K562 (cell line): Measurements from ENCODE around the gene PRODH. TPM values are rescaled to one million over a fixed set of nuclear protein-coding genes. Genes with fewer than 3 reads are reported as not detected.
A peak's percentile ranks its signal among the peaks of the same experiment; 100 is the strongest.

Source experiments
- BRCA1 ChIP-seq, 2 experiments: fragments of 450-650 bp in 1 of 2; sonication (generic) in 1 of 2; formaldehyde crosslinking in 1 of 2; IDR thresholded peaks; 2 replicates each; pipeline versions ENCODE4 v1.5.0 to v1.6.1; 2017 to 2020; ENCODE audit warnings: mild to moderate bottlenecking in 1 of 2, missing genetic modification reagents in 1 of 2
- CBFA2T2 ChIP-seq: fragments of 450-650 bp; conservative IDR thresholded peaks from 2 replicates; pipeline ENCODE4 v1.6.1; 2017; ENCODE audit warnings: mild to moderate bottlenecking
- ESRRA ChIP-seq: fragments of 450-650 bp; IDR thresholded peaks from 2 replicates; pipeline ENCODE4 v1.6.1; 2014; ENCODE audit warnings: low read depth, mild to moderate bottlenecking, moderate library complexity, borderline replicate concordance
- EWSR1 ChIP-seq: fragments of 450-650 bp; IDR thresholded peaks from 2 replicates; pipeline ENCODE4 v1.6.1; 2018; ENCODE audit warnings: borderline replicate concordance, mild to moderate bottlenecking, low read depth, moderate library complexity; ENCODE audit not compliant: partially characterized antibody
- HDAC2 ChIP-seq: fragments of 450-650 bp; IDR thresholded peaks from 2 replicates; pipeline ENCODE4 v1.6.1; 2016; ENCODE audit warnings: mild to moderate bottlenecking
- HMGN3 ChIP-seq: IDR thresholded peaks from 2 replicates; pipeline ENCODE4 v1.6.1; 2011; ENCODE audit warnings: borderline replicate concordance, low read depth, mild to moderate bottlenecking, mixed read lengths, low read length; ENCODE audit not compliant: insufficient read length; ENCODE audit errors: extremely low read depth
- ILK ChIP-seq: fragments of 450-650 bp; IDR thresholded peaks from 2 replicates; pipeline ENCODE4 v1.6.1; 2016; ENCODE audit warnings: missing genetic modification characterization, low read depth, mild to moderate bottlenecking, missing compliant biosample characterization, moderate library complexity, borderline replicate concordance
- KAT8 ChIP-seq: fragments of 450-650 bp; IDR thresholded peaks from 2 replicates; pipeline ENCODE4 v1.6.1; 2016; ENCODE audit warnings: low read depth, mild to moderate bottlenecking
- MBD2 ChIP-seq: sonication (generic); IDR thresholded peaks from 2 replicates; pipeline ENCODE4 v1.6.1; 2016; ENCODE audit warnings: low read depth, borderline replicate concordance
- PATZ1 ChIP-seq: fragments of 250-450 bp; sonication (Bioruptor Pico); IDR thresholded peaks from 2 replicates; pipeline ENCODE4 v1.5.0; 2020; ENCODE audit warnings: mild to moderate bottlenecking, borderline replicate concordance
- POLR2AphosphoS5 ChIP-seq: IDR thresholded peaks from 2 replicates; pipeline ENCODE4 v1.6.1; 2011; ENCODE audit warnings: mild to moderate bottlenecking, low read depth, low read length, moderate library complexity; ENCODE audit not compliant: control insufficient read depth, insufficient read depth
- SAFB ChIP-seq: fragments of 200-400 bp; formaldehyde crosslinking; IDR thresholded peaks from 2 replicates; pipeline ENCODE4 v1.6.1; 2017; ENCODE audit warnings: low read depth, low read length, borderline replicate concordance
- SOX6 ChIP-seq: fragments of 450-650 bp; IDR thresholded peaks from 2 replicates; pipeline ENCODE4 v1.6.1; 2014; ENCODE audit warnings: mild to moderate bottlenecking
- TEAD4 ChIP-seq, 2 experiments: sonication (generic) in 1 of 2; formaldehyde crosslinking in 1 of 2; IDR thresholded peaks; 2 replicates each; pipeline versions ENCODE4 v1.6.1 to v1.8.0; 2012 to 2022; ENCODE audit warnings: borderline replicate concordance in 1 of 2, inconsistent platforms in 1 of 2, low read length in 1 of 2, mild to moderate bottlenecking in 1 of 2, missing genetic modification reagents in 1 of 2
- TOE1 ChIP-seq, 2 experiments: fragments of 450-650 bp in 1 of 2; sonication (generic) in 1 of 2; formaldehyde crosslinking in 1 of 2; IDR thresholded peaks; 2 replicates each; pipeline versions ENCODE4 v1.7.1 to v1.8.0; 2016 to 2022; ENCODE audit warnings: borderline replicate concordance in 2 of 2, mild to moderate bottlenecking in 2 of 2, antibody characterized with exemption in 1 of 2, inconsistent platforms in 1 of 2, low read depth in 1 of 2, missing genetic modification reagents in 1 of 2, moderate library complexity in 1 of 2
- ZNF586 ChIP-seq: fragments of 450-650 bp; formaldehyde crosslinking; conservative IDR thresholded peaks from 2 replicates; pipeline ENCODE4 v1.4.0; 2020; ENCODE audit warnings: mild to moderate bottlenecking, moderate library complexity
- polyA plus RNA-seq, 8 experiments: library from polyadenylated mRNA; depleted of rRNA in 4 of 8; stranded (reverse) in 5 of 8; unstranded in 3 of 8; fragments of >200 nt; fragmentation: Nextera tagmentation in 2 of 8; fragmentation: Illumina TruSeq in 1 of 8; extraction: Ambion mirVana in 2 of 8; extraction: Trizol in 1 of 8; gene quantifications; 2 replicates each; pipeline versions ENCODE4 v1.2.1 to v1.2.3, GENCODE V29; 2011 to 2014; ENCODE audit warnings: inconsistent platforms in 1 of 8, missing spikeins in 1 of 8
- total RNA-seq, 7 experiments: library from RNA; depleted of rRNA in 6 of 7; stranded (reverse); fragments of >200 nt in 6 of 7; fragmentation: Illumina TruSeq in 2 of 7; extraction: Trizol in 2 of 7; gene quantifications; 2 replicates each; pipeline versions ENCODE4 v1.2.1 to v1.2.3, GENCODE V29; 2011 to 2021; ENCODE audit warnings: low replicate concordance in 1 of 7
- TF ChIP-seq, protein P1 (sequence below), 3 experiments: IDR thresholded peaks in 2 of 3; conservative IDR thresholded peaks in 1 of 3; 2 replicates each; pipeline ENCODE4 v1.5.1; 2011 to 2012; ENCODE audit warnings: low read length in 3 of 3, mild to moderate bottlenecking in 3 of 3, control low read depth in 2 of 3, improper control_type of control experiment in 1 of 3, inconsistent platforms in 1 of 3, low read depth in 1 of 3, mixed read lengths in 1 of 3, moderate library complexity in 1 of 3; ENCODE audit not compliant: insufficient read depth in 2 of 3
- TF ChIP-seq, protein P2 (sequence below): fragments of 450-650 bp; conservative IDR thresholded peaks from 2 replicates; pipeline ENCODE4 v1.6.1; 2016; ENCODE audit warnings: missing genetic modification characterization, low read depth, mild to moderate bottlenecking, control low read depth, missing compliant biosample characterization
- TF ChIP-seq, protein P3 (sequence below): fragments of 450-650 bp; IDR thresholded peaks from 2 replicates; pipeline ENCODE4 v1.7.0; 2016; ENCODE audit warnings: borderline replicate concordance

PRODH gene
- total and polyA plus RNA-seq, 9 of the 15 experiments (the other 6 are each of a cell fraction or from before 2014, with no cell fraction given): 0.07 to 0.11 TPM; not detected in 7

- TF ChIP-seq TEAD4 (IDR thresholded peaks at IDR 0.05; ENCODE audit: low read length) (no peak), TEAD4 (CRISPR knock-in tag; IDR thresholded peaks at IDR 0.05; ENCODE audit: borderline replicate concordance) (no peak), BRCA1 (IDR thresholded peaks at IDR 0.05) (no peak), BRCA1 (CRISPR knock-in tag; IDR thresholded peaks at IDR 0.05) (no peak), ZNF586 (CRISPR knock-in tag) (no peak), POLR2AphosphoS5 (no peak), MBD2 (no peak), HDAC2 (no peak), HMGN3 (peak; percentile 37), KAT8 (no peak), EWSR1 (no peak), ESRRA (no peak), SOX6 (no peak), CBFA2T2 (no peak), SAFB (peak; percentile 34; the same call in 1 of the 2 replicates), ILK (no peak), PATZ1 (no peak), TOE1 (IDR thresholded peaks at IDR 0.05; ENCODE audit: borderline replicate concordance) (no peak), TOE1 (CRISPR knock-in tag; IDR thresholded peaks at IDR 0.05; ENCODE audit: borderline replicate concordance, low read depth) (no peak)
- TF ChIP-seq, protein P1, sequence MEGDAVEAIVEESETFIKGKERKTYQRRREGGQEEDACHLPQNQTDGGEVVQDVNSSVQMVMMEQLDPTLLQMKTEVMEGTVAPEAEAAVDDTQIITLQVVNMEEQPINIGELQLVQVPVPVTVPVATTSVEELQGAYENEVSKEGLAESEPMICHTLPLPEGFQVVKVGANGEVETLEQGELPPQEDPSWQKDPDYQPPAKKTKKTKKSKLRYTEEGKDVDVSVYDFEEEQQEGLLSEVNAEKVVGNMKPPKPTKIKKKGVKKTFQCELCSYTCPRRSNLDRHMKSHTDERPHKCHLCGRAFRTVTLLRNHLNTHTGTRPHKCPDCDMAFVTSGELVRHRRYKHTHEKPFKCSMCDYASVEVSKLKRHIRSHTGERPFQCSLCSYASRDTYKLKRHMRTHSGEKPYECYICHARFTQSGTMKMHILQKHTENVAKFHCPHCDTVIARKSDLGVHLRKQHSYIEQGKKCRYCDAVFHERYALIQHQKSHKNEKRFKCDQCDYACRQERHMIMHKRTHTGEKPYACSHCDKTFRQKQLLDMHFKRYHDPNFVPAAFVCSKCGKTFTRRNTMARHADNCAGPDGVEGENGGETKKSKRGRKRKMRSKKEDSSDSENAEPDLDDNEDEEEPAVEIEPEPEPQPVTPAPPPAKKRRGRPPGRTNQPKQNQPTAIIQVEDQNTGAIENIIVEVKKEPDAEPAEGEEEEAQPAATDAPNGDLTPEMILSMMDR (IDR thresholded peaks at IDR 0.05 in 2 of 3, conservative IDR thresholded peaks at IDR 0.05 in 1 of 3; ENCODE audit: insufficient read depth in 2 of 3, low read depth in 1 of 3, low read length in 3 of 3): no peak
- TF ChIP-seq, protein P2, sequence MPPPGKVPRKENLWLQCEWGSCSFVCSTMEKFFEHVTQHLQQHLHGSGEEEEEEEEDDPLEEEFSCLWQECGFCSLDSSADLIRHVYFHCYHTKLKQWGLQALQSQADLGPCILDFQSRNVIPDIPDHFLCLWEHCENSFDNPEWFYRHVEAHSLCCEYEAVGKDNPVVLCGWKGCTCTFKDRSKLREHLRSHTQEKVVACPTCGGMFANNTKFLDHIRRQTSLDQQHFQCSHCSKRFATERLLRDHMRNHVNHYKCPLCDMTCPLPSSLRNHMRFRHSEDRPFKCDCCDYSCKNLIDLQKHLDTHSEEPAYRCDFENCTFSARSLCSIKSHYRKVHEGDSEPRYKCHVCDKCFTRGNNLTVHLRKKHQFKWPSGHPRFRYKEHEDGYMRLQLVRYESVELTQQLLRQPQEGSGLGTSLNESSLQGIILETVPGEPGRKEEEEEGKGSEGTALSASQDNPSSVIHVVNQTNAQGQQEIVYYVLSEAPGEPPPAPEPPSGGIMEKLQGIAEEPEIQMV (tag): no peak
- TF ChIP-seq, protein P3, sequence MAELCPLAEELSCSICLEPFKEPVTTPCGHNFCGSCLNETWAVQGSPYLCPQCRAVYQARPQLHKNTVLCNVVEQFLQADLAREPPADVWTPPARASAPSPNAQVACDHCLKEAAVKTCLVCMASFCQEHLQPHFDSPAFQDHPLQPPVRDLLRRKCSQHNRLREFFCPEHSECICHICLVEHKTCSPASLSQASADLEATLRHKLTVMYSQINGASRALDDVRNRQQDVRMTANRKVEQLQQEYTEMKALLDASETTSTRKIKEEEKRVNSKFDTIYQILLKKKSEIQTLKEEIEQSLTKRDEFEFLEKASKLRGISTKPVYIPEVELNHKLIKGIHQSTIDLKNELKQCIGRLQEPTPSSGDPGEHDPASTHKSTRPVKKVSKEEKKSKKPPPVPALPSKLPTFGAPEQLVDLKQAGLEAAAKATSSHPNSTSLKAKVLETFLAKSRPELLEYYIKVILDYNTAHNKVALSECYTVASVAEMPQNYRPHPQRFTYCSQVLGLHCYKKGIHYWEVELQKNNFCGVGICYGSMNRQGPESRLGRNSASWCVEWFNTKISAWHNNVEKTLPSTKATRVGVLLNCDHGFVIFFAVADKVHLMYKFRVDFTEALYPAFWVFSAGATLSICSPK: no peak
These were observed 35.2 kb upstream of the PRODH start (continued) for GRCh38 chr22:18971321-18971751.
